ENCODE measurements around the gene PERCC1. TPM values are rescaled to one million over a fixed set of nuclear protein-coding genes. Genes with fewer than 3 reads are reported as not detected.
A peak's percentile ranks its signal among the peaks of the same experiment; 100 is the strongest.

Gene PERCC1
- total and polyA plus RNA-seq, 2 donors from 2014 or later = not detected

DNA sequence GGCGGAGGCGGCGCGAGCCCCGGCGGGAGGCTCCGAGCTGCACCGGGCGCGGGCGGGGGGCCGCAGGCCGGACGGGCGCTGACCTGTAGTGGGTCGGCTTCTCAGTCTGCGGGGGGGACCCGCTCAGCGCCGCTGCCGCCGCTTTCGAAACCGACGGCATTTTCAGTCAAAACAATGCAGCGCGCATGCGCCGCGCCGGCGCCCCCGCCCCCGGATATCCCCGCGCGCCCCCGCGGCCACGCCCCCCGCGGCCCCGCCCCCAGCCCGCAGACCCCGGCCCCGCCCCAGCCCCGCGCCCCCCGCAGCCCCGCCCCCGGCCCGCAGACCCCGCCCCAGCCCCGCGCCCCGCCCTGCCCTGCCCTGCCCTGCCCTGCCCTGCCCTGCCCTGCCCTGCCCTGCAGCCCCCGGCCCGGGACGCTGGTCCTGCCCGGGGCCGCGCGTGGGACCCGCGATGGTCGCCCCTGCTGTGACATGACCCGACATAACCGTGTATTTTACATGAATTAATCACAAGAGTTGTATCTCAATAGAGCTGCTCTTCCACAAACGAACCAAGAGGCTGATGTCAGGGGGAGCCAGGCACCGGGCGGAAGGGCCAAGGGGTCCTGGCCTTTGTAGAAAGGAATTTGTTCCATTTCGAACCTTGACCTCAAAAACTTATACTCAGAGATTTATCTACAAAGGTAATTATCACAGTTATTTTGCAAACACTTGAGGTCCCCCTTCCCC is 16.2 kb upstream of the PERCC1 start, which contains the start of gene UNKL:
Gene UNKL (minus strand): TSS at position 173 of the 729 bp plus-strand sequence. CDS start 13 bp downstream, at position 160.
- no peak for TF ChIP-seq CTCF (IDR thresholded peaks at IDR 0.05; ENCODE audit: borderline replicate concordance, extremely low read depth, insufficient read depth)
- H3K4me3 ChIP-seq (ENCODE audit: low read length in 3 of 3) = peak within 1 kb of the TSS; percentile 46 to 70 (median 65)
- no peaks in the 10 kb centered on the region for H3K36me3 ChIP-seq (ENCODE audit: control insufficient read depth in 2 of 3, insufficient read depth in 3 of 3, low read length in 3 of 3)
- DNase-seq (peak; percentile 54 to 92 (median 81)), FAIRE-seq (no peak)
- no peaks in the 10 kb centered on the region for H3K9me3 ChIP-seq (ENCODE audit: control insufficient read depth in 2 of 3, insufficient read depth in 1 of 3, low read length in 3 of 3)
- intact Hi-C loops (cut with DNase I) = no loop called here
- no peaks in the 10 kb centered on the region for H3K27me3 ChIP-seq (ENCODE audit: control insufficient read depth, insufficient read depth, low read length)
- peak within 1 kb of the TSS; percentile 43 to 60 for H3K27ac ChIP-seq (ENCODE audit: low read depth in 2 of 2, low read length in 2 of 2)
- peaks cover 0 to 4% (median 0%) of the 10 kb centered on the region in 3 donors for H3K4me1 ChIP-seq (ENCODE audit: control insufficient read depth in 2 of 3, insufficient read depth in 2 of 3, low read depth in 1 of 3, low read length in 3 of 3)
- peak within 1 kb of the TSS; percentile 22 to 46 (median 46) for H3K9ac ChIP-seq (ENCODE audit: low read length in 3 of 3)

- Histone ChIP-seq H3K9me3 (ENCODE audit: control insufficient read depth in 2 of 3, insufficient read depth in 1 of 3, low read length in 3 of 3) (no peaks in the 10 kb centered on the region), H3K36me3 (ENCODE audit: control insufficient read depth in 2 of 3, insufficient read depth in 3 of 3, low read length in 3 of 3) (no peaks in the 10 kb centered on the region), H3K27ac (ENCODE audit: low read depth in 2 of 2, low read length in 2 of 2) (no peak overlapping the region), H3K4me3 (ENCODE audit: low read length in 3 of 3) (no peak overlapping the region), H3K4me1 (ENCODE audit: control insufficient read depth in 2 of 3, insufficient read depth in 2 of 3, low read depth in 1 of 3, low read length in 3 of 3) (peaks cover 0 to 10% (median 0%) of the 10 kb centered on the region in 3 donors), H3K9ac (ENCODE audit: low read length in 3 of 3) (no peak overlapping the region), H3K27me3 (ENCODE audit: control insufficient read depth, insufficient read depth, low read length) (no peaks in the 10 kb centered on the region)
- no peak for TF ChIP-seq CTCF (IDR thresholded peaks at IDR 0.05; ENCODE audit: borderline replicate concordance, extremely low read depth, insufficient read depth)
- FAIRE-seq (no peak), DNase-seq (no peak)
- intact Hi-C loops (cut with DNase I) = no loop called here
These were observed 14.3 kb upstream of the PERCC1 start for GRCh38 chr16:1416521-1416941.

DNA sequence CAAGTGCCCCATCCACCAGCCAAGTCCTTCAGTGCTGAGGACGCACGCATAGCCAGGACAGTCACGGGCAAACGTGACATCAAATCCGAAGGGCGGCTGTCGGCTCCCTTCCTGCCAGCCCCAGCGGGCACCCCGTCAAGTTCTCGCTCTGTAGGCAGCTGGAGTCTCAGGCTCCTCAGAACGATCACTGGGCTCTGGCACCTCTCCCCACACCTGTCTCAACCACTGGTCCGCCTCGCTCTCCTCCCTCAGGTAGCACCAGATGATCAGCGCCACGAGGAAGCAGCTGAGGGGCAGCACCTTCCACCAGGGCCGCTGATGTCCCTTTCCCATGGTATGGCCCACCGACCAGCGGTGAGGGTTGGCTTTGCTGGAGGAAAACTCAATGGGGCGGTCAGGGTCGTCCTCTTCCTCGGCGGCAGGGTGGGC is 10.8 kb upstream of the PERCC1 start:
- Histone ChIP-seq H3K4me3 (ENCODE audit: low read length in 3 of 3) (peak overlapping the region; percentile 68 to 80 (median 79)), H3K9me3 (ENCODE audit: control insufficient read depth in 2 of 3, insufficient read depth in 1 of 3, low read length in 3 of 3) (no peaks in the 10 kb centered on the region), H3K27ac (ENCODE audit: low read depth in 2 of 2, low read length in 2 of 2) (peak overlapping the region; percentile 5 to 74), H3K4me1 (ENCODE audit: control insufficient read depth in 2 of 3, insufficient read depth in 2 of 3, low read depth in 1 of 3, low read length in 3 of 3) (peaks cover 0 to 6% (median 0%) of the 10 kb centered on the region in 3 donors), H3K9ac (ENCODE audit: low read length in 3 of 3) (peak overlapping the region; percentile 76 to 81 (median 77)), H3K27me3 (ENCODE audit: control insufficient read depth, insufficient read depth, low read length) (no peaks in the 10 kb centered on the region), H3K36me3 (ENCODE audit: control insufficient read depth in 2 of 3, insufficient read depth in 3 of 3, low read length in 3 of 3) (no peaks in the 10 kb centered on the region)
- DNase-seq (no peak), FAIRE-seq (no peak)
- intact Hi-C loops (cut with DNase I) = no loop called here
- TF ChIP-seq CTCF (IDR thresholded peaks at IDR 0.05; ENCODE audit: borderline replicate concordance, extremely low read depth, insufficient read depth) = no peak

All from kidney (tissue), 14 donors.